Adrenal gland (tissue), 12 donors: ENCODE results near the gene RPL10. TPM values are rescaled to one million over a fixed set of nuclear protein-coding genes. Genes with fewer than 3 reads are reported as not detected.
"Not testable (repeated sequence)": the region's sequence is repeated elsewhere in the genome, so short reads cannot be mapped to it uniquely, and the experiment has no call there.

Experiments used
- DNase-seq, 7 donors: peaks; one replicate each; pipeline ENCODE4 v3.0.0-alpha.2; 2019 to 2020
- H3K27ac ChIP-seq, 5 donors: fragments of 200-600 bp; sonication (generic) in 4 of 5; 1 replicate in 3 of 5; 2 replicates in 2 of 5; pipeline versions ENCODE4 v1.5.1 to v1.8.0; 2016 to 2020; ENCODE audit warnings: mild to moderate bottlenecking in 1 of 5
- H3K27me3 ChIP-seq: fragments of 200-600 bp; 2 replicates; pipeline ENCODE4 v1.8.0; 2021
- H3K36me3 ChIP-seq, 2 donors: fragments of 200-600 bp; replicated peaks in 1 of 2; 1 replicate in 1 of 2; 2 replicates in 1 of 2; pipeline versions ENCODE4 v1.5.1 to v1.8.0; 2018 to 2022
- H3K4me1 ChIP-seq, 2 donors: fragments of 200-600 bp; replicated peaks in 1 of 2; 1 replicate in 1 of 2; 2 replicates in 1 of 2; pipeline versions ENCODE4 v1.5.1 to v1.8.0; 2018 to 2021
- H3K4me3 ChIP-seq, 4 donors: fragments of 200-600 bp; sonication (generic) in 3 of 4; one replicate each; pipeline ENCODE4 v1.5.1; 2016 to 2018
- H3K9me3 ChIP-seq, 3 donors: fragments of 200-600 bp; sonication (generic) in 1 of 3; replicated peaks in 1 of 3; 1 replicate in 2 of 3; 2 replicates in 1 of 3; pipeline versions ENCODE4 v1.5.1 to v1.8.0; 2016 to 2021
- POLR2A ChIP-seq, 2 donors: fragments of 450-650 bp; IDR thresholded peaks; one replicate each; pipeline ENCODE4 v1.6.1; 2017; ENCODE audit warnings: antibody characterized with exemption in 2 of 2, mild to moderate bottlenecking in 2 of 2, moderate library complexity in 1 of 2
- WGBS, 4 donors: extraction: QIAGEN DNeasy Blood & Tissue Kit in 2 of 4; methylation state at CpG; one replicate each; pipeline versions ENCODE4 v1.1.5 to v1.1.7; 2013 to 2017; 5-methylcytosine and 5-hydroxymethylcytosine counted together
- intact Hi-C, 2 donors: fragments of 100-400 bp; cut with DNase I; formaldehyde crosslinking; loops; one replicate each; pipeline versions ENCODE4 v1.14.1 to v1.15.0; 2022 to 2023
- polyA plus RNA-seq, 3 donors: library from polyadenylated mRNA; stranded (reverse); fragments of 200-250 nt in 2 of 3; fragments of 350-450 nt in 1 of 3; fragmentation: Illumina TruSeq in 1 of 3; extraction: RNeasy Lipid Tissue Mini Kit (QIAGEN cat#74804) in 1 of 3; gene quantifications; one replicate each; pipeline ENCODE4 v1.2.3, GENCODE V29; 2013 to 2014
- total RNA-seq, 9 donors: library from RNA; depleted of rRNA in 4 of 9; stranded (reverse); fragments of >200 nt in 4 of 9; fragments of 120-200 nt in 1 of 9; fragmentation: NEBNext Ultra II Directional in 1 of 9; extraction: Animal tissue kit (Norgen Biotek cat#: 25700) in 1 of 9; gene quantifications; one replicate each; pipeline versions ENCODE4 v1.1.0 to v1.2.4, GENCODE V29; 2013 to 2023
- TF ChIP-seq, protein P1 (sequence below), 6 experiments: fragments of 450-650 bp in 4 of 6; fragments of 200-600 bp in 2 of 6; sonication (generic) in 1 of 6; IDR thresholded peaks; 1 replicate in 5 of 6; 2 replicates in 1 of 6; pipeline versions ENCODE4 v1.5.1 to v1.8.0; 2016 to 2021; ENCODE audit warnings: antibody characterized with exemption in 6 of 6, mild to moderate bottlenecking in 2 of 6, moderate library complexity in 1 of 6
- donor health status: healthy with polysubstance abuse.
- donor health status: Bipolar disorder and iron deficiency.
- donor health status: DM: yes; HTN: yes; CAD: no.
- donor health status: DM: no; HTN: no; CAD: no.
- donor health status: DM: no; HTN: no; CAD: no.
- donor health status: DM: yes; HTN: yes; CAD: no.

The RPL10 gene
- total and polyA plus RNA-seq, 12 donors, result 626 to 5,287 (median 2,443) TPM

GRCh38 chrX:154384284-154384892 is 13.8 kb upstream of the RPL10 start:
- Histone ChIP-seq H3K27ac (peak overlapping the region in 1 of 5 donors; percentile 41), H3K27me3 (no peaks in the 10 kb centered on the region), H3K36me3 (no peaks in the 10 kb centered on the region), H3K4me1 (peaks cover 4 to 8% of the 10 kb centered on the region in 2 donors), H3K4me3 (no peak overlapping the region), H3K9me3 (no peaks in the 10 kb centered on the region)
- intact Hi-C loops, result no loop called here
- TF ChIP-seq, protein P1, sequence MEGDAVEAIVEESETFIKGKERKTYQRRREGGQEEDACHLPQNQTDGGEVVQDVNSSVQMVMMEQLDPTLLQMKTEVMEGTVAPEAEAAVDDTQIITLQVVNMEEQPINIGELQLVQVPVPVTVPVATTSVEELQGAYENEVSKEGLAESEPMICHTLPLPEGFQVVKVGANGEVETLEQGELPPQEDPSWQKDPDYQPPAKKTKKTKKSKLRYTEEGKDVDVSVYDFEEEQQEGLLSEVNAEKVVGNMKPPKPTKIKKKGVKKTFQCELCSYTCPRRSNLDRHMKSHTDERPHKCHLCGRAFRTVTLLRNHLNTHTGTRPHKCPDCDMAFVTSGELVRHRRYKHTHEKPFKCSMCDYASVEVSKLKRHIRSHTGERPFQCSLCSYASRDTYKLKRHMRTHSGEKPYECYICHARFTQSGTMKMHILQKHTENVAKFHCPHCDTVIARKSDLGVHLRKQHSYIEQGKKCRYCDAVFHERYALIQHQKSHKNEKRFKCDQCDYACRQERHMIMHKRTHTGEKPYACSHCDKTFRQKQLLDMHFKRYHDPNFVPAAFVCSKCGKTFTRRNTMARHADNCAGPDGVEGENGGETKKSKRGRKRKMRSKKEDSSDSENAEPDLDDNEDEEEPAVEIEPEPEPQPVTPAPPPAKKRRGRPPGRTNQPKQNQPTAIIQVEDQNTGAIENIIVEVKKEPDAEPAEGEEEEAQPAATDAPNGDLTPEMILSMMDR (IDR thresholded peaks at IDR 0.05), result peak in 5 of 6 experiments; percentile 22 to 41 (median 30)
- TF ChIP-seq POLR2A (IDR thresholded peaks at IDR 0.05), result no peak
- 33 to 69% (median 47%) methylated on average over 1 to 8 of the region's 8 CpGs for WGBS, 4 donors
- DNase-seq, result peak in 1 of 7 donors; percentile 45

- H3K9me3 ChIP-seq, DNase-seq, H3K4me1 ChIP-seq, H3K27me3 ChIP-seq, H3K4me3 ChIP-seq, intact Hi-C loops, H3K27ac ChIP-seq, H3K36me3 ChIP-seq: not testable (repeated sequence)
- no CpG with 5 or more reads among the region's 20 CpGs for WGBS, 4 donors
Observed at GRCh38 chrX:154388094-154388493, 10.1 kb upstream of the RPL10 start.

DNA sequence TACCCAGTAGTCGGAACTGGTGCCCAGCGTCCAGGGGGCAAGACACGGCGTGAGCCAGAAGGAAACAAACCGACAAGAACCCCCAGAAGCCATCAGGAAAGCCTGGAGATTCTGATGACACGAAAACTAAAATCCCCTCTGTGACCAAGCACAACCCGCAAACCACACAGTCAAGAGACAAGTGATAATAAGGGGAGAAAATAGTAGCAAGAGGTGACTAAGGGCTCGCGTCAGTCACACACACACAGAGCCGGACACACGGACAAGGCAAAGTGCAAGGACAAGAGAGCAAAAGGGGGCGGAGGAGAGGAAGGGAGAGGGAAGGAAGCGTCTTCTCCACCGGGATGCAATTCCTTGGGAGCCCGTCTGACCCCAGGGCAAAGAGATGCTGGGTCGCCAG is 9.5 kb upstream of the RPL10 start:
- DNase-seq, H3K9me3 ChIP-seq, H3K4me1 ChIP-seq, H3K27ac ChIP-seq, H3K36me3 ChIP-seq, intact Hi-C loops, H3K27me3 ChIP-seq, H3K4me3 ChIP-seq: not testable (repeated sequence)
- no CpG with 5 or more reads among the region's 16 CpGs for WGBS, 4 donors

DNA sequence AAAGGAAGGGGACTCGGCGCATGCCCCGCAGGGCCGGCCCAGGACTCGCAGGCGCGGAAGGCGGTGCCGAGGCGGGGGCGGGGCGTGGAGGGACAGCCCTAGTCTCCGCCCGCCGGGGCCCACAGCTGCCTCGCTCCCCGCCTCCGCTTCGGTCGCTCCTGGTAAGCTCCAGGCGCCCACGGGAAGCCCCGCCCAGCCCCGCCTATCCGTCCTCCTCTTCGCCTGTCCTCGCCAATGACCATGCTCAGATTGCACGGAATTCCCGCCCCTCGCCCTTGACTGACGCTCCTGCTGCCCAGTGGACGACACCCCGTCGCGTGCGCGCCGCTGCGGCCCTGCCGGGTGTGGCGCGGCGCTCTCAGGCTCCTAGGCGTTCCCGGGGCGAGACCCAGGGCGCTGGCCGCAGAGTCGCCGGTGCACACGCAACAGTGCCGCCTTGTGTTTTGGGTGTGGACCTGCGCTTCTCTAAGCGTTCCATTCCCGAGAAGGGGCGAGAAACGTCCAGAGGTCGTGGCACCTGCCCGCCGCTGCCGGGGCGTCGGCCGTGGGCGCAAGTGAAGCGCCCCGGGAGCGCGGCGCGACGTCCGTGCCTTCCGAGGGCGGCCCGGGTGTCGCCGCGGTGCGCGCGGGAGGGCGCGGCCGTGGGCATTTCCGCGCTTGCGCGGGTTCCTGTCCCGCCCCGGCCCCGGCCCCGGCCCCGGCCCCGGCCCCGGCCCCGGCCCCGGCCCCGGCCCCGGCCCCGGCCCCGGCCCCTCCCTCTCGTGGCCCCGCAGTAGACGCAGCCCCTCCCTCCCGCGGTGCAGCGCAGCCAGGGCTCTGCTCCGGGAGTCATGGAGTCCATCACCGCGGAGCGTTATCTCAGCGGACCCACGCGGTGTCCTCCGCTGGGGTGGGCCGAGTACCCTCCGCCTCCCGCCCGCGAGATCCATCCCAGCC is 8.1 kb upstream of the RPL10 start:
- H3K36me3 ChIP-seq, H3K27me3 ChIP-seq, H3K9me3 ChIP-seq, H3K4me1 ChIP-seq, intact Hi-C loops: not testable (repeated sequence)
- DNase-seq, result peak in 1 of 7 donors; percentile 17
- WGBS, 4 donors, result 1 to 24% methylated on average over 15 to 19 of the region's 121 CpGs; no CpG with 5 or more reads in 2 of the 4 donors
- Histone ChIP-seq H3K4me3 (peak overlapping the region in 1 of 4 donors; percentile 42), H3K27ac (peak overlapping the region in 1 of 5 donors; percentile 91)

- intact Hi-C loops, result loop anchor here in 1 of 2 donors (5.0 kb wide), 1 partner anchor 136 kb away; no protein-coding TSS in a partner anchor
- H3K9me3 ChIP-seq, H3K27me3 ChIP-seq, H3K27ac ChIP-seq, H3K4me1 ChIP-seq, H3K4me3 ChIP-seq: not testable (repeated sequence)
- peak in 1 of 7 donors; percentile 18 for DNase-seq
- H3K36me3 ChIP-seq, result peaks cover 0 to 23% of the 10 kb centered on the region in 2 donors
- 91 to 95% (median 92%) methylated on average over 15 to 17 of the region's 17 CpGs for WGBS, 4 donors
Observed at GRCh38 chrX:154396363-154396762, 1.8 kb upstream of the RPL10 start.
